WI38 (cell line): ENCODE data around the gene NDUFAF2.

Source experiments
- H3K4me3 ChIP-seq: 2 replicates; pipeline ENCODE4 v1.5.1; 2011; ENCODE audit warnings: low read depth, mild to moderate bottlenecking, control low read depth, low read length
- CTCF ChIP-seq: IDR thresholded peaks from 2 replicates; pipeline ENCODE4 v1.5.1; 2012; ENCODE audit warnings: low read depth, mild to moderate bottlenecking, control low read depth, low read length

The NDUFAF2 gene

DNA sequence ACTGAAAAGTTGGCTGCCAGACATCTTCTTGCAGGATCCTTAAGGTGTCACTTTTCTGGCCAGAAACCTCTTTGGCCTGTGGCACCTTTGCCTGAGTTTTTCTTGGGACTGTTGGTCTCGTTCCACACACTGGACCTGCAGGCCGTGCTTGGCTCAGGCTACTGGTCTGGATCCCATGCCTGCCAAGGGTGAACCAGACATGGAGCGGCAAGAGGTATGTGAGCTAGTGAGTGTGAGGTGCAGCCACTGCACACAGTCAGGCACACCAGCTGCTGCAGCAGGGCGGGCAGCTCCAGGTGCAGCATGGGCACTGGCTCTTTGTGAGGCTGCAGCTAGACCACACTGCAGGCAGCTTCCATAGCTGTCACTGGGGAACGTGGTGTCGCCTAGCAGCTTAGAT lies 47.9 kb downstream of the NDUFAF2 start:
- H3K4me3 ChIP-seq = no peak overlapping the region
- no peak for TF ChIP-seq CTCF

DNA sequence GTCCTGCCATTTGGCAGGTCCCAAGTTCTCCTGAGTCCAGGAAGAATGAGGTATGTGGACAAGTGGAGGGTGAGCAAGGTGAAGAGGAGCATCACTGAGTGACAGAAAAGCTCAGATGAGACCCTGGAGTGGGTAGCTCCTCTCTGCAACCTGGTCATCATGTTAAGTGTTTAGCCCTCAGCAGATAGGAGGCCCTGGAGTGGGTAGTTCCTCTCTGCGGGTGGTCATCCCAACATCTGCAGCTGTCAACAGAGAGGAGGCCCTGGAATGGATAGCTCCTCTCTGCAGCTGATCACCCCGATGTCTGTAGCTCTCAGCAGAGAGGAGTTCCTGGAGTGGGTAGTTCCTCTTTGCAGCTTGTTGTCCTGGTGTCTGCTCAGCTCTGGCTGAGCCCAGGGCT lies 48.4 kb downstream of the NDUFAF2 start:
- H3K4me3 ChIP-seq = no peak overlapping the region
- TF ChIP-seq CTCF = no peak

DNA sequence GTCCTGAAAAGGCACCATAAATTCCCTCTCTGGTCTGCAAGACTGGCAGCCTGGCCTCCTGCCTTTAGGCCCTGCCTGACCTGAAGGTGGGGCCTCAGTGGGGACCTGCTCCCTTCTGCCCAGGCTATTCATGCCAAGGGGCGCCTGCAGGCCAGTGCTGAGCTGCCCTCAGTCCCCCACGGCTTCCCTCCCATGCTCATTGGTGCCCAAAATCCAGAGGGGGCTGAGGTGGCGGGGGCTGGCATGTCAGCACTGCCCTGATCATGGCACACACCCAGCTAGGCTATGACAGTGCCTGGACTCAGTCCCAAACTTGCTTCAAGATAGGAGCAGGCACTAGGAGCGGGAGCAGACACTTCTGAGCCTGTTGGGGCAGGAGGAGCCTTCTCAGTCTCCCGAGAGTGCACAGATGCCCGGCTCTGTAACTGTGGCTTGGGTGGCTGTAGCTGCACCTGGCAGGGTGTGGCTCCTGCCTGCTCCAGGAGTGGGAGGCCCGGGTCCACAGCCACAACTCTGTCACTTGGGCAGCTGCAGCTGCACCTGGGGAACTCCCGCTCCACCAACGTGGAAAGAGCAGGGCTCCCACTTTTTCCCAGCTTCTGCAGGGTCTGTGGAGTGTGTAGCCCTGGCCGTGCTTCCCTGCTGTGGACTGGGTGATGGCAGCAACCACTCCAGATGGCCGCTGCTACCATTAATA lies 49.0 kb downstream of the NDUFAF2 start:
- no peak for TF ChIP-seq CTCF
- H3K4me3 ChIP-seq = no peak overlapping the region

DNA sequence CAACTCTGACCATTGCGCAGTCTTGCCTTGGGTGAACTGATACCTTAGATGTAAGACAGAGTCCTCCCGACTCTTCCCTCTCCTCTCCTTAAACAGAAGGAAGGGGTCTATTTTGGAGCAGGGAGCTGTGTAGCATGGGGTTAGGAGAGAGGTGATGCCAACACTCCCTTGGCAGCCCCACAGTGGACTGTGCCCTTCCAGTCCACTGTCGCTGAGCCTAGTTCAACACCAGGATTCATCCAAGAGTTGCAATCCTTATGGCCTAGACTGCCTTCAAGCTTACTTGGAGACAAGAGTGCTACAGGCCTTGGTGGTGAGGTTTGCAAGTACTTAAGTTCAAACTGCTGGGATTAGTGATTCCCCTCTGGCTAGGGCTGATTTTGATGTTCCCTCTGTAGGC lies 51.4 kb downstream of the NDUFAF2 start:
- no peak overlapping the region for H3K4me3 ChIP-seq
- TF ChIP-seq CTCF = no peak

GRCh38 chr5:60997721-60998120 lies 52.7 kb downstream of the NDUFAF2 start:
- no peak for TF ChIP-seq CTCF
- no peak overlapping the region for H3K4me3 ChIP-seq

GRCh38 chr5:61000887-61001286 lies 55.9 kb downstream of the NDUFAF2 start:
- no peak for TF ChIP-seq CTCF
- H3K4me3 ChIP-seq = no peak overlapping the region

GRCh38 chr5:61001647-61002046 lies 56.6 kb downstream of the NDUFAF2 start:
- no peak for TF ChIP-seq CTCF
- no peak overlapping the region for H3K4me3 ChIP-seq
